GM23338 (cell line): Measurements from ENCODE around the gene RUNX3. TPM values are rescaled to one million over a fixed set of nuclear protein-coding genes. Genes with fewer than 3 reads are reported as not detected.

ENCODE experiments used
- ATAC-seq: fragments of 200-7000 bp; cut with Tn5 transposase; 3 replicates; pipeline ENCODE4 v1.9.1; 2020
- DNase-seq: peaks from one replicate; pipeline ENCODE4 v3.0.0-alpha.2; 2015; ENCODE audit warnings: low spot score
- H2AFZ ChIP-seq: fragments of 200-600 bp; sonication (generic); 2 replicates; pipeline ENCODE4 v1.8.0; 2016; ENCODE audit warnings: antibody characterized with exemption, mild to moderate bottlenecking, moderate library complexity
- H3F3A ChIP-seq: fragments of 200-600 bp; sonication (generic); replicated peaks from 2 replicates; pipeline ENCODE4 v1.8.0; 2017; ENCODE audit warnings: antibody characterized with exemption, mixed run types, low read depth
- H3K27ac ChIP-seq: fragments of 200-600 bp; sonication (generic); 2 replicates; pipeline ENCODE4 v1.6.1; 2016; ENCODE audit warnings: low read depth
- H3K27me3 ChIP-seq: fragments of 200-600 bp; sonication (generic); 2 replicates; pipeline ENCODE4 v1.8.0; 2016; ENCODE audit warnings: mild to moderate bottlenecking, mixed run types, moderate library complexity; ENCODE audit not compliant: insufficient read depth
- H3K36me3 ChIP-seq: fragments of 200-600 bp; sonication (generic); 2 replicates; pipeline ENCODE4 v1.8.0; 2016; ENCODE audit warnings: mild to moderate bottlenecking; ENCODE audit not compliant: insufficient read depth
- H3K4me1 ChIP-seq: fragments of 200-600 bp; sonication (generic); 2 replicates; pipeline ENCODE4 v1.8.0; 2016; ENCODE audit warnings: mild to moderate bottlenecking, moderate library complexity; ENCODE audit not compliant: insufficient read depth
- H3K4me2 ChIP-seq: fragments of 200-600 bp; sonication (generic); 2 replicates; pipeline ENCODE4 v1.7.1; 2017; ENCODE audit warnings: mixed run types
- H3K4me3 ChIP-seq: fragments of 200-600 bp; sonication (generic); 2 replicates; pipeline ENCODE4 v1.6.1; 2016; ENCODE audit warnings: mixed run types
- H3K79me2 ChIP-seq: fragments of 200-600 bp; sonication (generic); replicated peaks from 2 replicates; pipeline ENCODE4 v1.8.0; 2017; ENCODE audit warnings: mild to moderate bottlenecking; ENCODE audit not compliant: insufficient read depth
- H3K9me2 ChIP-seq: fragments of 200-600 bp; sonication (generic); 2 replicates; pipeline ENCODE4 v1.8.0; 2017; ENCODE audit not compliant: insufficient read depth
- H4K20me1 ChIP-seq: fragments of 200-600 bp; sonication (generic); replicated peaks from 2 replicates; pipeline ENCODE4 v1.8.0; 2017; ENCODE audit warnings: mild to moderate bottlenecking; ENCODE audit not compliant: insufficient read depth
- H3K27ac Mint-ChIP-seq: 2 replicates; pipeline ENCODE4 v1.8.0; 2020; ENCODE audit warnings: inconsistent platforms, mild to moderate bottlenecking, moderate library complexity, mixed read lengths
- H3K27me3 Mint-ChIP-seq: 3 replicates; pipeline ENCODE4 v1.8.0; 2022; ENCODE audit warnings: low read depth, mild to moderate bottlenecking, moderate library complexity, mixed read lengths, inconsistent platforms; ENCODE audit not compliant: insufficient read depth, poor library complexity
- H3K36me3 Mint-ChIP-seq: 3 replicates; pipeline ENCODE4 v1.8.0; 2021; ENCODE audit warnings: low read depth, mild to moderate bottlenecking, inconsistent platforms, moderate library complexity, mixed read lengths
- H3K4me1 Mint-ChIP-seq: 3 replicates; pipeline ENCODE4 v1.8.0; 2020; ENCODE audit warnings: mild to moderate bottlenecking, inconsistent platforms, mixed read lengths
- H3K4me3 Mint-ChIP-seq: 3 replicates; pipeline ENCODE4 v1.8.0; 2021; ENCODE audit warnings: moderate library complexity, mild to moderate bottlenecking, inconsistent platforms, mixed read lengths
- H3K9me3 Mint-ChIP-seq: 3 replicates; pipeline ENCODE4 v1.8.0; 2020; ENCODE audit warnings: moderate library complexity, mild to moderate bottlenecking, inconsistent platforms, mixed read lengths
- POLR2AphosphoS5 ChIP-seq: IDR thresholded peaks from 2 replicates; pipeline ENCODE4 v1.6.1; 2016; ENCODE audit warnings: antibody characterized with exemption, low read depth
- REST ChIP-seq: IDR thresholded peaks from one replicate; pipeline ENCODE4 v1.6.1; 2018; ENCODE audit warnings: antibody characterized with exemption; ENCODE audit not compliant: unreplicated experiment
- ZNF331 ChIP-seq: fragments of 250-450 bp; sonication (Bioruptor Pico); IDR thresholded peaks from 2 replicates; pipeline ENCODE4 v1.5.0; 2020; ENCODE audit warnings: low read depth, mild to moderate bottlenecking, moderate library complexity
- ZNF462 ChIP-seq: fragments of 250-450 bp; sonication (Bioruptor Pico); IDR thresholded peaks from 2 replicates; pipeline ENCODE4 v1.5.0; 2020; ENCODE audit warnings: mild to moderate bottlenecking, moderate library complexity
- polyA plus RNA-seq: library from polyadenylated mRNA; unstranded; fragments of >200 nt; fragmentation: Nextera tagmentation; extraction: Ambion mirVana; gene quantifications from 2 replicates; pipeline ENCODE4 v1.2.1, GENCODE V29; 2016
- total RNA-seq: library from RNA; depleted of rRNA; stranded (reverse); fragments of >200 nt; shearing (Covaris generic); gene quantifications from 2 replicates; pipeline ENCODE4 v1.2.3, GENCODE V29; 2014

RUNX3 gene
- total and polyA plus RNA-seq, 2 experiments from 2014 or later = 0.23 to 0.73 TPM

GRCh38 chr1:24896596-24897262 lies 33.3 kb downstream of the RUNX3 start:
- DNase-seq = no peak
- H3K9me2 ChIP-seq = no peaks in the 10 kb centered on the region
- H3K27me3 Mint-ChIP-seq = peaks cover 17% of the 10 kb centered on the region
- H3K9me3 Mint-ChIP-seq = peaks cover 15% of the 10 kb centered on the region
- peaks cover 16% of the 10 kb centered on the region for H3K4me1 Mint-ChIP-seq
- H3K4me2 ChIP-seq = no peak overlapping the region
- no peaks in the 10 kb centered on the region for H3F3A ChIP-seq
- H4K20me1 ChIP-seq = no peaks in the 10 kb centered on the region
- peaks cover 9% of the 10 kb centered on the region for H3K36me3 Mint-ChIP-seq
- H3K4me3 Mint-ChIP-seq = no peak overlapping the region
- no peak overlapping the region for H3K4me3 ChIP-seq
- H3K36me3 ChIP-seq = no peaks in the 10 kb centered on the region
- no peak overlapping the region for H3K27ac Mint-ChIP-seq
- no peaks in the 10 kb centered on the region for H3K27me3 ChIP-seq
- no peak for TF ChIP-seq ZNF331 (CRISPR knock-in tag)
- TF ChIP-seq POLR2AphosphoS5 = no peak
- TF ChIP-seq ZNF462 (CRISPR knock-in tag) = no peak
- TF ChIP-seq REST = no peak
- ATAC-seq = no peak
- no peaks in the 10 kb centered on the region for H3K4me1 ChIP-seq
- no peak overlapping the region for H2AFZ ChIP-seq
- H3K79me2 ChIP-seq = no peaks in the 10 kb centered on the region
- no peak overlapping the region for H3K27ac ChIP-seq
